Suprapubic skin (tissue), 4 donors: ENCODE measurements around the gene ACTG1. TPM values are rescaled to one million over a fixed set of nuclear protein-coding genes. Genes with fewer than 3 reads are reported as not detected.
A peak's percentile ranks its signal among the peaks of the same experiment; 100 is the strongest.

Experiments
- DNase-seq, 2 donors: peaks; one replicate each; pipeline ENCODE4 v3.0.0-alpha.2; 2019; ENCODE audit warnings: low spot score in 2 of 2
- H3K27ac ChIP-seq: fragments of 200-600 bp; sonication (generic); one replicate; pipeline ENCODE4 v1.5.1; 2019
- H3K27me3 ChIP-seq: fragments of 200-600 bp; sonication (generic); one replicate; pipeline ENCODE4 v1.5.1; 2019
- H3K36me3 ChIP-seq: fragments of 200-600 bp; sonication (generic); one replicate; pipeline ENCODE4 v1.5.1; 2019
- H3K4me1 ChIP-seq: fragments of 200-600 bp; sonication (generic); one replicate; pipeline ENCODE4 v1.5.1; 2019
- H3K4me3 ChIP-seq: fragments of 200-600 bp; sonication (generic); one replicate; pipeline ENCODE4 v1.5.1; 2019; ENCODE audit warnings: mild to moderate bottlenecking
- H3K9me3 ChIP-seq: fragments of 200-600 bp; sonication (generic); one replicate; pipeline ENCODE4 v1.5.1; 2019
- EP300 ChIP-seq: sonication (generic); formaldehyde crosslinking; IDR thresholded peaks from one replicate; pipeline ENCODE4 v1.6.1; 2017; ENCODE audit warnings: antibody characterized with exemption
- POLR2A ChIP-seq, 2 donors: fragments of 450-650 bp; IDR thresholded peaks; one replicate each; pipeline ENCODE4 v1.6.1; 2017; ENCODE audit warnings: antibody characterized with exemption in 2 of 2, mild to moderate bottlenecking in 2 of 2, moderate library complexity in 2 of 2
- POLR2AphosphoS5 ChIP-seq, 3 donors: sonication (generic); formaldehyde crosslinking; IDR thresholded peaks; one replicate each; pipeline ENCODE4 v1.6.1; 2017; ENCODE audit warnings: antibody characterized with exemption in 3 of 3
- WGBS: methylation state at CpG from one replicate; pipeline ENCODE4 v1.1.5; 2018; 5-methylcytosine and 5-hydroxymethylcytosine counted together
- total RNA-seq, 4 donors: library from RNA; depleted of rRNA; stranded (reverse); fragments of >200 nt; gene quantifications; one replicate each; pipeline ENCODE4 v1.1.0, GENCODE V29; 2016
- TF ChIP-seq, protein P1 (sequence below), 2 donors: fragments of 200-600 bp in 1 of 2; fragments of 450-650 bp in 1 of 2; sonication (generic) in 1 of 2; IDR thresholded peaks; one replicate each; pipeline ENCODE4 v1.5.1; 2016 to 2019; ENCODE audit warnings: antibody characterized with exemption in 2 of 2, mild to moderate bottlenecking in 1 of 2, moderate library complexity in 1 of 2

ACTG1 gene
- total RNA-seq, 4 donors from 2014 or later = 2,659 to 6,485 (median 4,163) TPM

DNA sequence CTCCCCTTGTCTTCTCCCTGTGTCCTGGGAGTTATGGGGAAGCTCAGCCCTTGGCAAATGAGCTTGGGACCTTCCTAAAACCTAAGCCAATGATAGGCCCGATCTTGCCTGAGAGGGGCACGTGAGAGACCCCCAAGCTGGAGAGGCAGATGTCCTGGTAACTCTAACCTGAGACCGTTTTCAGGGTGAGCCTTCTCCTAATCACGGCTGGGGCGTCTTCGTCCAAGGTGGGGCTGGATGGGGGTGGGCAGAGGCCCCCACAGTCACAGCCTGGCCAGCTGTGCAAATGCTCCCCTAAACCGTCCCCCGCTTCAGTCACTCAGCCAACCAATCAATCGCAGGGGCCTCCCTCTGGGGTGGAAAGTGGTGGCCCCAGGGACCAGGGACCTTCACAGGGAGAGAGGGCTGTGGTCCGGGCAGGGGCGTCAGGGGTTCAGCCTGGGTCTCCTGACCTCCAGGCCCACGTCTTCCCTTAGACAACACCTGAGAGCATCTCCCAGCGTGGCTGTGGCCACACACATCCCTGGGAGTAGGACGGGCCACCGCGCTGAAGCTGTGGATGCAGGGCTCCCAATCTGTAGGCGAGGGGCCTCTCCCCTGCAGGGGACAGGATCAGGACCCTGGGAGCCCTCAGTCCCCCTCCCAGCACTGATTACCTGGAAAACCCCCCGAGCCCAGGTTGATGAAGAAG, 30.6 kb downstream of the ACTG1 start:
- Histone ChIP-seq H3K36me3 (no peaks in the 10 kb centered on the region), H3K4me3 (peak overlapping the region; percentile 49), H3K27ac (no peak overlapping the region), H3K4me1 (peaks cover 37% of the 10 kb centered on the region), H3K27me3 (no peaks in the 10 kb centered on the region), H3K9me3 (no peaks in the 10 kb centered on the region)
- WGBS = 63% methylated on average over 11 of the region's 18 CpGs
- no peak for DNase-seq
- TF ChIP-seq POLR2AphosphoS5 (IDR thresholded peaks at IDR 0.05) (no peak), EP300 (no peak), POLR2A (IDR thresholded peaks at IDR 0.05) (no peak)
- TF ChIP-seq, protein P1, sequence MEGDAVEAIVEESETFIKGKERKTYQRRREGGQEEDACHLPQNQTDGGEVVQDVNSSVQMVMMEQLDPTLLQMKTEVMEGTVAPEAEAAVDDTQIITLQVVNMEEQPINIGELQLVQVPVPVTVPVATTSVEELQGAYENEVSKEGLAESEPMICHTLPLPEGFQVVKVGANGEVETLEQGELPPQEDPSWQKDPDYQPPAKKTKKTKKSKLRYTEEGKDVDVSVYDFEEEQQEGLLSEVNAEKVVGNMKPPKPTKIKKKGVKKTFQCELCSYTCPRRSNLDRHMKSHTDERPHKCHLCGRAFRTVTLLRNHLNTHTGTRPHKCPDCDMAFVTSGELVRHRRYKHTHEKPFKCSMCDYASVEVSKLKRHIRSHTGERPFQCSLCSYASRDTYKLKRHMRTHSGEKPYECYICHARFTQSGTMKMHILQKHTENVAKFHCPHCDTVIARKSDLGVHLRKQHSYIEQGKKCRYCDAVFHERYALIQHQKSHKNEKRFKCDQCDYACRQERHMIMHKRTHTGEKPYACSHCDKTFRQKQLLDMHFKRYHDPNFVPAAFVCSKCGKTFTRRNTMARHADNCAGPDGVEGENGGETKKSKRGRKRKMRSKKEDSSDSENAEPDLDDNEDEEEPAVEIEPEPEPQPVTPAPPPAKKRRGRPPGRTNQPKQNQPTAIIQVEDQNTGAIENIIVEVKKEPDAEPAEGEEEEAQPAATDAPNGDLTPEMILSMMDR (IDR thresholded peaks at IDR 0.05) = no peak

- Histone ChIP-seq H3K4me3 (peak overlapping the region; percentile 49), H3K27me3 (no peaks in the 10 kb centered on the region), H3K9me3 (no peaks in the 10 kb centered on the region), H3K4me1 (peaks cover 37% of the 10 kb centered on the region), H3K36me3 (no peaks in the 10 kb centered on the region), H3K27ac (no peak overlapping the region)
- TF ChIP-seq, protein P1 (IDR thresholded peaks at IDR 0.05) = no peak
- no peak for TF ChIP-seq POLR2A (IDR thresholded peaks at IDR 0.05)
- no peak for TF ChIP-seq POLR2AphosphoS5 (IDR thresholded peaks at IDR 0.05)
- TF ChIP-seq EP300 = no peak
- WGBS = 19% methylated on average over 19 of the region's 94 CpGs
- DNase-seq = peak in 1 of 2 donors; percentile 71
Measured at GRCh38 chr17:81481073-81481799, 31.4 kb downstream of the ACTG1 start.

DNA sequence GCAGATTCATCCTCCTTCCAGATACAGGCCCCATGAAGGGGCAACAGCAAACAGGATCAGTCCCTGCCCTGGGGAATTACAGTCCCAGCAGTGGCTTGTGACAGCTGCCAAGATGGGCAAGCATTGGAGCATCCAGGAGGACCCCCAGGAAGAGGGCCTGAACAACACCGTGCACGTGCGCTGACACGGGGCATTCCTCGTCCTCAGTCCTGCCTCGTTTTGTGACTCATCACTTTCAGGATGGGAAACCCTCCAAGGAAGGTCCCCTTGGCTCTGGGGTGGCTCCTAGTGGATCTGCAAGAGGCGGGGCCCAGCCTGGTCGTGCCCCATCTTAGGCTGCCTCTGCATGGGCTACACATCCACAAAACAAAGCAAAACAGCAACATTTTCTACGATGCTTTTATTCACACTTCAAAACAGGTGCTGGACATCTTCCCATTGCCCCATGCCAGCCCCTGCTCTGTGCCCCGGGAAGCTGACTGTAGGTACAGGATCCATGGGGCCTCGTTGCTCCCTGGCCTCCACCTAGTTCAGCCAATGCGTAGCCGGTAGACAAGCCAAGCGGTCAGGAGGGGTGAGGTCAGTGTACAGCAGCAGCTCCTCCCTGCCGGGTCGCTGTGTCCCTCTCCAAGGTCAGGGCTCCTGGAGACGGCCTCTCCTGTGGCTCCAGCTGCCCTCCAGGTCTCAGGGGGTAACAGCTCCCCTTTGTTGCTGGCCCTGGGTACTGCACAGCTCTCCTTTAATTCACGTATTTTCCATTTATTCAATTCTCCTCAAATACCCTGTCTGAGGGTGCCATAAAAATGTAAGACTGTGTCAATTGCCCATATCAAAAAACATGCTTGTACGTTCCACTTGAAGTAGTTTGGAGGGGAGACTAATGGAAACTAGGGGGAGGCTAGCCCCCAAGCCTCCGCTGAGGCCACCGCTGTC, 32.2 kb downstream of the ACTG1 start:
- Histone ChIP-seq H3K4me1 (peaks cover 37% of the 10 kb centered on the region), H3K4me3 (no peak overlapping the region), H3K27me3 (no peaks in the 10 kb centered on the region), H3K36me3 (no peaks in the 10 kb centered on the region), H3K9me3 (no peaks in the 10 kb centered on the region), H3K27ac (no peak overlapping the region)
- no peak for DNase-seq
- no peak for TF ChIP-seq EP300
- TF ChIP-seq POLR2A (IDR thresholded peaks at IDR 0.05) = no peak
- TF ChIP-seq, protein P1 (IDR thresholded peaks at IDR 0.05) = no peak
- no peak for TF ChIP-seq POLR2AphosphoS5 (IDR thresholded peaks at IDR 0.05)
- WGBS = 68% methylated on average over 11 of the region's 21 CpGs

DNA sequence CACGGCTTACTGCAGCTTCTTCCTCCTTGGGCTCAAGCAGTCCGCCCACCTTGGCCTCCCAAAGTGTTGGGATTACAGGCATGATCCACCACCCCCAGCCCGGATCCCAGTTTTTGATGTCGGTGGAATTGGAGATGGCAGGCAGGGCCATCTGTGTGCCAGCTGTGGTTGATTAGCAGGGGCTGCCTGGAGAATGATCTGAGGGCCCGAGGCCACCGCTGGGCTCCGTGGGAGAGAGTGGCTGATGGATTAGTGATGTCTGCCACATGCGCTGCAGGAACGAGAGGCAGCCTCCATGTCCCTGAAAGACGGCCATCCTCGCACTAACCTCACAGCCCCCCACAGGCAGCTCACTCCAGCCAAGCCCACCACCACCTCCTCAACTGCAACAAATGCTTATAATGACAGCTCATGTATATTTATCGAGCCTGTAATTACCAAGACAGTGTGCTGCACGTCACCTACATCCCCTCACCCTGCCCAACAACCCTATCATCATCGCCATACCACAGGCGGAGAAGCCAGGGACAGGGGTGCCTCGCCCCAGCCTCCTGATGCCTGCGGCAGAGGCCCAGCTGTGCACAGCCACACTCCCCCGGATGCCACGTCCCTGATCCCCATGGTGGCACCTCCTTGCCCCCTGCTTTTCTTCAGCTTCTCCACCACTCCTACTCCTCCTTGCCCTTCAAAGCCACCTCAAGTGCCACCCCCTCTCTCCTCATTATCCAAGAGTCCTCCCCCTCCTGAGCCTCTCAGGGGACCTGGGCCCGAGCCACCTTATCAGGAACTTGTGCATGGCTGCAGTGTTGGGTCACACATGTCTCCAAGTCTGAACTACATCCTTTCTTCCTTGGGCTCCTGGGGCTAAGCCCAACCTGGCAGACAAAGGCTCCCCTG, 33.2 kb downstream of the ACTG1 start:
- no peaks in the 10 kb centered on the region for H3K36me3 ChIP-seq
- DNase-seq = no peak
- WGBS = 84% methylated on average over 17 of the region's 20 CpGs
- H3K9me3 ChIP-seq = no peaks in the 10 kb centered on the region
- H3K27ac ChIP-seq = no peak overlapping the region
- H3K27me3 ChIP-seq = no peaks in the 10 kb centered on the region
- H3K4me1 ChIP-seq = peaks cover 32% of the 10 kb centered on the region
- TF ChIP-seq EP300 = no peak
- TF ChIP-seq POLR2A (IDR thresholded peaks at IDR 0.05) = no peak
- TF ChIP-seq POLR2AphosphoS5 (IDR thresholded peaks at IDR 0.05) = no peak
- TF ChIP-seq, protein P1 (IDR thresholded peaks at IDR 0.05) = no peak
- no peak overlapping the region for H3K4me3 ChIP-seq
